DND-41 (cell line): ENCODE results near the gene FUT6.

Source experiments
- CTCF ChIP-seq: IDR thresholded peaks from 2 replicates; pipeline ENCODE4 v1.5.1; 2012; ENCODE audit warnings: borderline replicate concordance, low read length, moderate library complexity, mild to moderate bottlenecking; ENCODE audit not compliant: poor library complexity, severe bottlenecking; ENCODE audit errors: extremely low read depth
- EZH2 ChIP-seq: IDR thresholded peaks from 3 replicates; pipeline ENCODE4 v1.6.1; 2012; ENCODE audit warnings: borderline replicate concordance, low read depth, mild to moderate bottlenecking, moderate library complexity, low read length, inconsistent platforms; ENCODE audit not compliant: severe bottlenecking

- TF ChIP-seq CTCF (no peak), EZH2 (no peak)
These were observed 6.8 kb downstream of the FUT6 start for GRCh38 chr19:5832527-5833216.
